TTC549 (cell line): Measurements from ENCODE around the gene IL17REL.
"Not testable (repeated sequence)": the region's sequence is repeated elsewhere in the genome, so short reads cannot be mapped to it uniquely, and the experiment has no call there.

Experiments
- FAIRE-seq: peaks from 2 replicates; lab custom pipeline; 2012; peaks lifted over from hg19 to GRCh38; lab: Jason Lieb, UNC

Gene IL17REL

GRCh38 chr22:49986325-49986724 lies 26.2 kb downstream of the IL17REL start:
- FAIRE-seq, result no peak

DNA sequence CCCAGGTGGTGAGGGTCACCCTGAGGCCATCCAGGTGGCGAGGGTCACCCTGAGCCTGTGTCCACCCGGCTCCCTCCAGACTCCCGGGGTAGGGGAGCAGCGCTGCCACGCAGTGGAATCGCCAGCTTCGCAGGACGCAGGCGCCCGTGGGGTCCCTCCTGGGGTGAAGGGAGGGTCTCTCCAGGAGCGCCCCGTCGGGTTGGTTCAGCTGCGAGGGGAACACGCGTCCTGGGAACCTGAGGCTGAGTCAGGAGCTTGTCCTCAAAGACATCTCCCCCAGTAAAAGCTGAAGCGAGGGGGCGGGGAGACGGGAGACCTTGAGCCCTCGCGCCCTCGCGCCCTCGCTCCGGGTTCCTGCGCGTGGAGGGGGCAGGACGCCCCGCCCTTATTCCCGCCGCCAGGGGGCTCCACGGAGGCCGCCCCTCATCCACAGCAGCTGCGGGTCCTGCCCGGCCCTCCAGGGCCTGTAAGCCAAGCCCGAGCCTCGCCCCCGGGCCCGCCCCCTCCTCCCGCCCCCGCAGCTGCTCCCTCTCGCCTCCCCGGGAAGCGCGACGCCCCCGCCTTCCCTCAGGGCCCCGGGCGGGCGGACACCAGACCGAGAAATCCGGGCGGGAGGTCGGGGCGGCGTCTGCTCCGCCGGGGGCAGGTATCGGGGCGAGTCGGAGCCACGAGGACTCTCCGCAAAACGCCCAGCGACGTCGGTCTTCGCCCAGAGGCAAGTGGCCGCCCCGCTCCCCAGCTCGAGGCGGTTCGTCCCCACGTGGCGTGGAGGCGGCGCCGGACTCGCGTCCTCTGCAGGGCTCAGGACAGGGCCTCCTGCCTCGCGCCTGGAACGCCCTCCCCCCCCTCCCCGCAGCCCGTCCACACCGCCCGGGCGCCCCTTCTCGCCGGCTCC lies 29.2 kb downstream of the IL17REL start:
- no peak for FAIRE-seq

- not testable (repeated sequence) for FAIRE-seq
These were observed 30.8 kb downstream of the IL17REL start for GRCh38 chr22:49981799-49982198.

GRCh38 chr22:49979587-49980264 lies 32.8 kb downstream of the IL17REL start:
- FAIRE-seq, result no peak

- FAIRE-seq, result no peak
These were observed 35.0 kb downstream of the IL17REL start for GRCh38 chr22:49977578-49977977.

DNA sequence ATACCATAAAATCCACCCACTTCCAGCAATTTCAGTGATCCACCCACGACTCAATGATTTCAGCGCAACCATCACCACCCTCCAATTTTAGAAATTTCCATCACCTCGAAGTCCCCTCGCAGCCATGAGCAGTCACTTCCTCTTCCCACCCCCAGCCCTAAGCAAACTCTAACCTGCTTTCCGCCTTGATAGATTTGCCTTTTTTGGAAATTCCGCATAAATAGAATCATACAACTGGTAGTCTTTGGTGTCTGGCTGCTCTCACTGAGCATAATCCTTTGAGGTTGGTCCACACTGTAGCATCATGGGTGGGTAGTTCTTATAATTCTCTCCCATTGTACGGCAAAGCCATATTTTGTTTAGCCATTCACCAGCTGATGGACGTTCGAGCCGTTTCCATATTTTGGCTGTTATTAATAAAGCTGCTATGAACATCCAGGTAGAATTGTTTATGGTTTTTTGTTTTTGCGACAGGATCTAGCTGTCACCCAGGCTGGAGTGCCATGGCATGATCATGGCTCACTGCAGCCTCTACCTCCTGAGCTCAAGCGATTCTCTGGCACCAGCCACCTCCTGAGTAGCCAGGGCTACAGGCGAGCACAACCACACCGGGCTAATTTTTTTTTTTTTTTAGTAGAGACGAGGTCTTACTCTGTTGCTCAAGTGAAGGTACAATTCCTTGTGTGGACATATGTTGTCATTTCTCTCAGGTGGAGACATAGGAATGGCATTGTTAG lies 36.0 kb downstream of the IL17REL start:
- FAIRE-seq, result no peak

- no peak for FAIRE-seq
These were observed 36.8 kb downstream of the IL17REL start for GRCh38 chr22:49975543-49976389.

DNA sequence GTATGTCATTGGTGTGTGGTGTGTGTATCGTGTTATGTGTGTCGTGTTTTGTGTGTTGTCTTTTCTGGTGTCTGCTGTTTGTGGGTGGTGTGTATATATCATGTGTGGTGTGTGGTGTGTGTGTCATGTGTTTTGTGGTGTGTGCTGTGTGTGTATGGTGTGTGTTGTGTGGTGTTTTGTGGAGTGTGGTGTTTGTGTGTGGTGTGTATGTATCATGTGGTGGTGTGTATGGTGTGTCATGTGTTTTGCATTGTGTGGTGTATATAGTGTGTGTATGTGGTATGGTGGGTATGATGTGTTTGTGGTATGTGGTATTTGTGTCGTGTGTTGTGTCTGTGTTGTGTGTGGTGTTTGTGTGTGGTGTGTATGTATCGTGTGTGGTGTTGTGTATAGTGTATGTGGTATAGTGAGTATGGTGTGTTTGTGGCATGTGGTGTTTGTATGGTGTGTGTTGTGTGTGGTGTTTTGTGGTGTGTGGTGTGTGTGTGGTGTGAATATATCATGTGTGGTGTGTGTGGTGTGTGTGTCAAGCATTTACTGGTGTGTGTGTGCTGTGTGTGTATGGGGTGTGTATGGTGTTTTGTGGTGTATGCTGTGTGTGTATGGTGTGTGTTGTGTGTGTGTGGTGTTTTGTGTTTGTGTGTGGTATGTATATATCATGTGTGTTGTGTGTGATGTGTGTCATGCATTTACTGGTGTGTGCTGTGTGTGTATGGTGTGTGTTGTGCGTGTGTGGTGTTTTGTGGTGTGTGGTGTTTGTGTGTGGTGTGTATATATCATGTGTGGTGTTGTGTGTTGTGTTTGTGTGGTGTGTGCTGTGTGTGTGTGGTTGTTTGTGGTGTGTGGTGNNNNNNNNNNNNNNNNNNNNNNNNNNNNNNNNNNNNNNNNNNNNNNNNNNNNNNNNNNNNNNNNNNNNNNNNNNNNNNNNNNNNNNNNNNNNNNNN lies 39.3 kb downstream of the IL17REL start:
- FAIRE-seq, result no peak

- FAIRE-seq, result no peak
These were observed 40.2 kb downstream of the IL17REL start for GRCh38 chr22:49972163-49973017.

DNA sequence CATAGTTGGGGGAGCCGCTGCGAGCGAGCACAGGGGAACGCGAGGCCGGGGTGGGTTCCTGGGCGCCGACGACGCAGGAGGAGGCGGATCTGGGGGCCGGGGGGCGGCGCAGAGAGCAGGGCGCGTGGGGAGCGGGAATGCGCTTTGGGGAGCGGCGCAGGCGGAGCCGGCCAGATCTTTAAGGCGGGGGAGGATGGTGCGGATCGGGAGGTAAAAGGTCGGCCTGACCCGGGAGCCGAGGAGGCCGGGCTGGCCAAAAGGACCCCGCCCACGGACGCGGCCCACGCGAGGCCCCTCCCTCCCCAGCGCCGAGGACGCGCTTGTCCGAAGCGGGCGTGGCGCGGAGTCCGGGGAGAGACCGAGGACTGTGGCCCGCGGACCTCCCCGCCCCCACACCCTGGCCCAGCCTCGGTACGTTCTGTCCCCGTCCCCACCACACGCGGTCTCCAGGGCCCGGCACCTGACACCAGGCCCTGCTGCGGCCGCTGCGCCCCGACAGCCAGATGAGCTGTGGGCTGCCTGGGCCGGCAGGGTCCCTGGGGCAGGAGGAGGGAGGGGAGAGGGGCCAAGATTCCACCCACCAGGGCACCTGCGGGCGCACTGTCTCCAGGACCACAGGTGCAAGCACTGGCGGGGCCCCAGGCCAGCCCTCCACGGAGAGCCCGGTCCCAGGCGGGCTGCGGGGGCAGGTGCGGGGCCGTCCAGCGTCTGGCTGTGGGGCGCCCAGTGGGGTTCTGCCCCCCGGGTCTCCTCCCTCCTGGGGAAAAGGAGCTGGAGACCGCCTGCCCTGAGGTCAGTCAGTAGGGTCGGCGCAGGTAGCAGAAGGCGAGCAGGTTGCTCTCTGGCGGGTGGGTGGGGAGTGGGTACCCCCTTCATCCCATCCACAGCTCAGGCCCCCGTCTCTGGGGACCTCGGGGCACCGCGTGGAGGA lies 41.1 kb downstream of the IL17REL start:
- FAIRE-seq, result no peak

GRCh38 chr22:49970528-49971231 lies 41.9 kb downstream of the IL17REL start:
- FAIRE-seq, result no peak

DNA sequence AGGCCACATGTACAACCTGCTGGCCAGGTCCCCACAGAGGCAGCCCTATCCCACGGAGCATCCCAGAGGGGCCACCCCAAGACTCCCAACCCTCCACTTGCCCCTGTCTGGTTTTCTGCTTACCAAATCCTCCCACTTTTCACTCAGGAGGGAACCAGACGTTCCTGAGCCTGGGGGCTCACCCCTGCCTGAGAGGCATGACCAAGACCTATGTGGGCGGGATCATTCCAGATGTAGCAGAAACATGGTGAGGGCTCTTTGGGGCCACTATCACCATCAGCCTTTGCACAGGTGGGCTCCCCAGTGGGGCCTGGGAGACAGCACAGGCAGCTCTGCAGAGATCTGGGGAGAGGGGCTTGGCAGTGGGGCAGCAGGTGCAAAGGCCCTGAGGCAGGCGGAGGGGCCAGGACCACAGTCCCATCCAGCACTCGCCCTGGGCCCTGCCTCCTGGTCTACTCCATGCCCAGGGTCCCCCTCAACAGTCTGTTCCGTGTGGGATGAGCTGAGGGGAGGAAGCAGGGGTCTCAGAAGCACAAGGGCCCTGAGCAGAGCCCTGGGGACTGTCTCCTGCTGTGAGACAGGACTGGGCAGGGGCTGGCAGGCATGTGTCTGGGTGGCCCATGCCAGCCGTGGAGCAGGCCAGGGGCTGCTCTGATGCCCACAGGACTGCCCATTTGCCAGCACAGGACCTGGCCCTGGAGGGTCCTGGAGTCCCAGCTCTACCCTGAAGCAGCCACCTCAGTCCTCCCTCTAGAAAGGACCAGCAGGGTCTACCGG lies 42.6 kb downstream of the IL17REL start:
- FAIRE-seq, result no peak

GRCh38 chr22:49968831-49969661 lies 43.5 kb downstream of the IL17REL start:
- FAIRE-seq, result no peak

DNA sequence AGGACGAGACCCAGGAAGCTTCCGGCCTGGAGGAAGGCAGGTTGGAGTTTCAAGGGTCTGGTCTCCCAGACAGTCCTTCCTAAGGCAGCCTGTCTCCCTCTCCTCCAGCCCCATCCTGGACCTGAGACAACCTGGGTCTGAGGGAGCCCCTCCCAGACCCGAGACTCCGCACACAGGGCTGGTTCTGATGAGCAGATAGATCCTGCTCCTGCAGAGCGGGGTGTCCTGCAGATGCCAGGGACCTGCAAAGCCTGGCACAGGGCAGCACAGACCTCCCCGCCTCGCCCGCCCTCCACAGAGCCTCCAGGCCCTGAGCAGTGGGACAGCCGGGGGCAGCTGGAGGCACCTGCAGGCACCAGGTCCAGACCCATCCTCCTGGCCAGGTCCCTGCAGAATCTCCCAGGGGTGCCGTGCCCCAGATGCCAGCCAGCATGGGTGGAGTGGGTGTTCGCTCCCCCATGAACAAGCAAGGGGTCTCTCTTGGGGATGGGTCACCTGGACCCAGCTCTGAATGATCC lies 44.2 kb downstream of the IL17REL start:
- FAIRE-seq, result no peak

GRCh38 chr22:49967706-49968208 lies 44.8 kb downstream of the IL17REL start:
- no peak for FAIRE-seq
